ENCODE data around the gene ANXA1. TPM values are rescaled to one million over a fixed set of nuclear protein-coding genes. Genes with fewer than 3 reads are reported as not detected.

The ANXA1 gene
- total RNA-seq, 1 experiment from 2014 or later = 2.1 TPM

DNA sequence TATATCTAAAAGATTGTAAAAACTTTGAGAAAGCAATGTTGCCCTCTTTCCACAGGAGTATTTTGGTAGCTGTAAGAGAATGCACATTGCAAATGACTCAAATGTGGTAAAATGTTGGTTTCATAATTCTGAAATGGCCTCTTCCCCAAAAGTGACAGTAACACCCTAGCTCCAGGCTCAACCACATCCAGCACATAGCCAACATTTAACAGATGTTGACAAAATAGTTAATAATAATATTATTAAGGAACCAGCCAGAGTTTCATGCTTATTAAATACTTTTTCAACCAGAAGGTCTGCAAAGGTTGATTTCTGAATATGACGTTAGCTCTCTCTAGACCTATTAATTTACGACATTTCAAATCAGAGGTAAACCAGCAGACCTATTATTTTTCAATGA lies 1.3 kb downstream of the ANXA1 start (continued):
- TF ChIP-seq USF2 (CRISPR knock-in tag; IDR thresholded peaks at IDR 0.05) (no peak), TP53 (CRISPR knock-in tag; IDR thresholded peaks at IDR 0.05) (no peak), GTF2I (CRISPR knock-in tag; conservative IDR thresholded peaks at IDR 0.05) (no peak), IRF2 (CRISPR knock-in tag; IDR thresholded peaks at IDR 0.05; ENCODE audit: borderline replicate concordance, low read depth) (no peak)
- TF ChIP-seq, protein P1, sequence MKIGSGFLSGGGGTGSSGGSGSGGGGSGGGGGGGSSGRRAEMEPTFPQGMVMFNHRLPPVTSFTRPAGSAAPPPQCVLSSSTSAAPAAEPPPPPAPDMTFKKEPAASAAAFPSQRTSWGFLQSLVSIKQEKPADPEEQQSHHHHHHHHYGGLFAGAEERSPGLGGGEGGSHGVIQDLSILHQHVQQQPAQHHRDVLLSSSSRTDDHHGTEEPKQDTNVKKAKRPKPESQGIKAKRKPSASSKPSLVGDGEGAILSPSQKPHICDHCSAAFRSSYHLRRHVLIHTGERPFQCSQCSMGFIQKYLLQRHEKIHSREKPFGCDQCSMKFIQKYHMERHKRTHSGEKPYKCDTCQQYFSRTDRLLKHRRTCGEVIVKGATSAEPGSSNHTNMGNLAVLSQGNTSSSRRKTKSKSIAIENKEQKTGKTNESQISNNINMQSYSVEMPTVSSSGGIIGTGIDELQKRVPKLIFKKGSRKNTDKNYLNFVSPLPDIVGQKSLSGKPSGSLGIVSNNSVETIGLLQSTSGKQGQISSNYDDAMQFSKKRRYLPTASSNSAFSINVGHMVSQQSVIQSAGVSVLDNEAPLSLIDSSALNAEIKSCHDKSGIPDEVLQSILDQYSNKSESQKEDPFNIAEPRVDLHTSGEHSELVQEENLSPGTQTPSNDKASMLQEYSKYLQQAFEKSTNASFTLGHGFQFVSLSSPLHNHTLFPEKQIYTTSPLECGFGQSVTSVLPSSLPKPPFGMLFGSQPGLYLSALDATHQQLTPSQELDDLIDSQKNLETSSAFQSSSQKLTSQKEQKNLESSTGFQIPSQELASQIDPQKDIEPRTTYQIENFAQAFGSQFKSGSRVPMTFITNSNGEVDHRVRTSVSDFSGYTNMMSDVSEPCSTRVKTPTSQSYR (CRISPR knock-in tag; IDR thresholded peaks at IDR 0.05) = no peak

GRCh38 chr9:73153793-73154227 lies 2.1 kb downstream of the ANXA1 start:
- POLR2A ChIA-PET = no interaction called here
- no peaks in the 10 kb centered on the region for H3K9me3 Mint-ChIP-seq
- ATAC-seq (no peak; the same call in 1 of the 2 replicates), DNase-seq (ENCODE audit: low spot score) (no peak)
- H3K27ac Mint-ChIP-seq = peak overlapping the region; percentile 51; the same call in 1 of the 2 replicates
- CTCF ChIA-PET = no interaction called here
- no peaks in the 10 kb centered on the region for H3K27me3 Mint-ChIP-seq (ENCODE audit: low read depth)
- no peaks in the 10 kb centered on the region for H3K36me3 Mint-ChIP-seq
- H3K4me1 Mint-ChIP-seq = peaks cover 60% of the 10 kb centered on the region
- no peak overlapping the region for H3K4me3 Mint-ChIP-seq
- no peak for TF ChIP-seq E2F1 (CRISPR knock-in tag; IDR thresholded peaks at IDR 0.05)
- TF ChIP-seq, protein P2, sequence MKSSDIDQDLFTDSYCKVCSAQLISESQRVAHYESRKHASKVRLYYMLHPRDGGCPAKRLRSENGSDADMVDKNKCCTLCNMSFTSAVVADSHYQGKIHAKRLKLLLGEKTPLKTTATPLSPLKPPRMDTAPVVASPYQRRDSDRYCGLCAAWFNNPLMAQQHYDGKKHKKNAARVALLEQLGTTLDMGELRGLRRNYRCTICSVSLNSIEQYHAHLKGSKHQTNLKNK (CRISPR knock-in tag; IDR thresholded peaks at IDR 0.05) = no peak
- TF ChIP-seq JUN (CRISPR knock-in tag; IDR thresholded peaks at IDR 0.05) = no peak
- TF ChIP-seq, protein P3, sequence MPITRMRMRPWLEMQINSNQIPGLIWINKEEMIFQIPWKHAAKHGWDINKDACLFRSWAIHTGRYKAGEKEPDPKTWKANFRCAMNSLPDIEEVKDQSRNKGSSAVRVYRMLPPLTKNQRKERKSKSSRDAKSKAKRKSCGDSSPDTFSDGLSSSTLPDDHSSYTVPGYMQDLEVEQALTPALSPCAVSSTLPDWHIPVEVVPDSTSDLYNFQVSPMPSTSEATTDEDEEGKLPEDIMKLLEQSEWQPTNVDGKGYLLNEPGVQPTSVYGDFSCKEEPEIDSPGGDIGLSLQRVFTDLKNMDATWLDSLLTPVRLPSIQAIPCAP (CRISPR knock-in tag; IDR thresholded peaks at IDR 0.05) = no peak
- no peak for TF ChIP-seq ZNF232 (CRISPR knock-in tag; IDR thresholded peaks at IDR 0.05)
- no peak for TF ChIP-seq EMX1 (CRISPR knock-in tag; IDR thresholded peaks at IDR 0.05)
- no peak for TF ChIP-seq SMAD3 (CRISPR knock-in tag; IDR thresholded peaks at IDR 0.05; ENCODE audit: borderline replicate concordance)
- TF ChIP-seq TEAD1 (CRISPR knock-in tag; IDR thresholded peaks at IDR 0.05) = no peak
- no peak for TF ChIP-seq ATF3 (CRISPR knock-in tag; conservative IDR thresholded peaks at IDR 0.05)
- no peak for TF ChIP-seq TCF7 (CRISPR knock-in tag; IDR thresholded peaks at IDR 0.05; ENCODE audit: low read depth)
- no peak for TF ChIP-seq MLX (CRISPR knock-in tag; IDR thresholded peaks at IDR 0.05)
- TF ChIP-seq, protein P4, sequence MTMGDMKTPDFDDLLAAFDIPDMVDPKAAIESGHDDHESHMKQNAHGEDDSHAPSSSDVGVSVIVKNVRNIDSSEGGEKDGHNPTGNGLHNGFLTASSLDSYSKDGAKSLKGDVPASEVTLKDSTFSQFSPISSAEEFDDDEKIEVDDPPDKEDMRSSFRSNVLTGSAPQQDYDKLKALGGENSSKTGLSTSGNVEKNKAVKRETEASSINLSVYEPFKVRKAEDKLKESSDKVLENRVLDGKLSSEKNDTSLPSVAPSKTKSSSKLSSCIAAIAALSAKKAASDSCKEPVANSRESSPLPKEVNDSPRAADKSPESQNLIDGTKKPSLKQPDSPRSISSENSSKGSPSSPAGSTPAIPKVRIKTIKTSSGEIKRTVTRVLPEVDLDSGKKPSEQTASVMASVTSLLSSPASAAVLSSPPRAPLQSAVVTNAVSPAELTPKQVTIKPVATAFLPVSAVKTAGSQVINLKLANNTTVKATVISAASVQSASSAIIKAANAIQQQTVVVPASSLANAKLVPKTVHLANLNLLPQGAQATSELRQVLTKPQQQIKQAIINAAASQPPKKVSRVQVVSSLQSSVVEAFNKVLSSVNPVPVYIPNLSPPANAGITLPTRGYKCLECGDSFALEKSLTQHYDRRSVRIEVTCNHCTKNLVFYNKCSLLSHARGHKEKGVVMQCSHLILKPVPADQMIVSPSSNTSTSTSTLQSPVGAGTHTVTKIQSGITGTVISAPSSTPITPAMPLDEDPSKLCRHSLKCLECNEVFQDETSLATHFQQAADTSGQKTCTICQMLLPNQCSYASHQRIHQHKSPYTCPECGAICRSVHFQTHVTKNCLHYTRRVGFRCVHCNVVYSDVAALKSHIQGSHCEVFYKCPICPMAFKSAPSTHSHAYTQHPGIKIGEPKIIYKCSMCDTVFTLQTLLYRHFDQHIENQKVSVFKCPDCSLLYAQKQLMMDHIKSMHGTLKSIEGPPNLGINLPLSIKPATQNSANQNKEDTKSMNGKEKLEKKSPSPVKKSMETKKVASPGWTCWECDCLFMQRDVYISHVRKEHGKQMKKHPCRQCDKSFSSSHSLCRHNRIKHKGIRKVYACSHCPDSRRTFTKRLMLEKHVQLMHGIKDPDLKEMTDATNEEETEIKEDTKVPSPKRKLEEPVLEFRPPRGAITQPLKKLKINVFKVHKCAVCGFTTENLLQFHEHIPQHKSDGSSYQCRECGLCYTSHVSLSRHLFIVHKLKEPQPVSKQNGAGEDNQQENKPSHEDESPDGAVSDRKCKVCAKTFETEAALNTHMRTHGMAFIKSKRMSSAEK (CRISPR knock-in tag; IDR thresholded peaks at IDR 0.05; ENCODE audit: borderline replicate concordance) = no peak
- no peak for TF ChIP-seq ZNF121 (CRISPR knock-in tag; IDR thresholded peaks at IDR 0.05)
- TF ChIP-seq ATF2 (CRISPR knock-in tag; IDR thresholded peaks at IDR 0.05; ENCODE audit: borderline replicate concordance, low read depth) = no peak
- TF ChIP-seq E2F5 (CRISPR knock-in tag; IDR thresholded peaks at IDR 0.05) = no peak
- no peak for TF ChIP-seq SMAD4 (CRISPR knock-in tag; IDR thresholded peaks at IDR 0.05)
- TF ChIP-seq ZBTB43 (CRISPR knock-in tag; IDR thresholded peaks at IDR 0.05) = no peak
